Stimulated activated CD4-positive, alpha-beta T cell treated with anti-CD3 and anti-CD28 coated beads, Interleukin-15, amount 100 ng/mL, for 1 hour (primary cell): Measurements from ENCODE around the gene SIGMAR1.
A peak's percentile ranks its signal among the peaks of the same experiment; 100 is the strongest.

Experiments used
- DNase-seq, 2 donors: peaks; one replicate each; pipeline ENCODE4 v3.0.0-alpha.2; 2020; ENCODE audit warnings: low read depth in 1 of 2, low spot score in 1 of 2

Gene SIGMAR1

GRCh38 chr9:34637356-34638137 lies at the start of gene SIGMAR1:
TSS of gene SIGMAR1 (minus strand) at chr9:34637787. CDS start at chr9:34637697, 90 bp downstream.
- peak; percentile 87 to 92 for DNase-seq

GRCh38 chr9:34686732-34687131 lies 49.1 kb upstream of the SIGMAR1 start:
- DNase-seq: no peak

- DNase-seq: no peak
Measured at GRCh38 chr9:34686231-34686630, 48.6 kb upstream of the SIGMAR1 start.

GRCh38 chr9:34685591-34685990 lies 48.0 kb upstream of the SIGMAR1 start:
- no peak for DNase-seq

GRCh38 chr9:34684816-34685215 lies 47.2 kb upstream of the SIGMAR1 start:
- no peak for DNase-seq

GRCh38 chr9:34684145-34684544 lies 46.6 kb upstream of the SIGMAR1 start:
- peak in 1 of 2 donors; percentile 6 for DNase-seq

- no peak for DNase-seq
Measured at GRCh38 chr9:34675869-34676268, 38.3 kb upstream of the SIGMAR1 start.

GRCh38 chr9:34675048-34675714 lies 37.6 kb upstream of the SIGMAR1 start:
- peak in 1 of 2 donors; percentile 50 for DNase-seq

- DNase-seq: no peak
Measured at GRCh38 chr9:34674440-34674839, 36.9 kb upstream of the SIGMAR1 start.

GRCh38 chr9:34671307-34671706 lies 33.7 kb upstream of the SIGMAR1 start:
- no peak for DNase-seq

- DNase-seq: no peak
Measured at GRCh38 chr9:34669809-34670562, 32.4 kb upstream of the SIGMAR1 start.

GRCh38 chr9:34665381-34666250 lies 28.0 kb upstream of the SIGMAR1 start:
- DNase-seq: peak; percentile 65 to 80

GRCh38 chr9:34665067-34665380 lies 27.4 kb upstream of the SIGMAR1 start:
- no peak for DNase-seq

GRCh38 chr9:34664281-34665066 lies 26.9 kb upstream of the SIGMAR1 start:
- peak; percentile 22 to 58 for DNase-seq

- DNase-seq: no peak
Measured at GRCh38 chr9:34663303-34663605, 25.7 kb upstream of the SIGMAR1 start.

- no peak for DNase-seq
Measured at GRCh38 chr9:34662526-34663302, 25.1 kb upstream of the SIGMAR1 start, which contains the start of gene CCL27. TSS of gene CCL27 (minus strand) at chr9:34662657. CDS start at chr9:34662633, 24 bp downstream.

- DNase-seq: no peak
Measured at GRCh38 chr9:34659592-34660253, 22.1 kb upstream of the SIGMAR1 start.

GRCh38 chr9:34658461-34658860 lies 20.9 kb upstream of the SIGMAR1 start:
- no peak for DNase-seq

- no peak for DNase-seq
Measured at GRCh38 chr9:34656992-34657391, 19.4 kb upstream of the SIGMAR1 start.
